ENCODE measurements around the gene RAB37. TPM values are rescaled to one million over a fixed set of nuclear protein-coding genes. Genes with fewer than 3 reads are reported as not detected.

The RAB37 gene
- polyA plus RNA-seq, 1 of the 3 experiments (the other 2 are of a cell fraction): 0.25 TPM

DNA sequence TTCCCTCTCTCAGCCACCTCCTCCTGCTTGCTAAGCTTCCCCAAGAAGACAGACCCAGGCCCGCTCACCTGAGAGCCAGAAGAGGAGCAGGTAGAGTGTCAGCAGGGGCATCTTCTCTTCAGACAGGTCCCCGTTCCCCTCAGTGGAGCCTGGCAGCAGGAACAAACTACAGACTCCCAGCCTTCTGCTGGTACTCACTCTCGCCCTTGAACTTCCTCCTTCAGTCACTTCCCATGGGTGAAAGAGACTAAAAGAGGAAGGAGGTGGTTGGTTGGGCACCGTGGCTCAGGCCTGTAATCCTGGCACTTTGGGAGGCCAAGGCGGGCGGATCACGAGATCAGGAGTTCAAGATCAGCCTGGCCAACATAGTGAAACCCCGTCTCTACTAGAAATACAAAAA lies 24.3 kb upstream of the RAB37 start, which contains the start of gene CD300LF (continued):
- TF ChIP-seq, protein P1, sequence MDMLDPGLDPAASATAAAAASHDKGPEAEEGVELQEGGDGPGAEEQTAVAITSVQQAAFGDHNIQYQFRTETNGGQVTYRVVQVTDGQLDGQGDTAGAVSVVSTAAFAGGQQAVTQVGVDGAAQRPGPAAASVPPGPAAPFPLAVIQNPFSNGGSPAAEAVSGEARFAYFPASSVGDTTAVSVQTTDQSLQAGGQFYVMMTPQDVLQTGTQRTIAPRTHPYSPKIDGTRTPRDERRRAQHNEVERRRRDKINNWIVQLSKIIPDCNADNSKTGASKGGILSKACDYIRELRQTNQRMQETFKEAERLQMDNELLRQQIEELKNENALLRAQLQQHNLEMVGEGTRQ (IDR thresholded peaks at IDR 0.05; ENCODE audit: borderline replicate concordance, low read depth, low read length): no peak
- TF ChIP-seq, protein P2, sequence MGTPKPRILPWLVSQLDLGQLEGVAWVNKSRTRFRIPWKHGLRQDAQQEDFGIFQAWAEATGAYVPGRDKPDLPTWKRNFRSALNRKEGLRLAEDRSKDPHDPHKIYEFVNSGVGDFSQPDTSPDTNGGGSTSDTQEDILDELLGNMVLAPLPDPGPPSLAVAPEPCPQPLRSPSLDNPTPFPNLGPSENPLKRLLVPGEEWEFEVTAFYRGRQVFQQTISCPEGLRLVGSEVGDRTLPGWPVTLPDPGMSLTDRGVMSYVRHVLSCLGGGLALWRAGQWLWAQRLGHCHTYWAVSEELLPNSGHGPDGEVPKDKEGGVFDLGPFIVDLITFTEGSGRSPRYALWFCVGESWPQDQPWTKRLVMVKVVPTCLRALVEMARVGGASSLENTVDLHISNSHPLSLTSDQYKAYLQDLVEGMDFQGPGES (IDR thresholded peaks at IDR 0.05; ENCODE audit: low read depth, low read length): no peak

DNA sequence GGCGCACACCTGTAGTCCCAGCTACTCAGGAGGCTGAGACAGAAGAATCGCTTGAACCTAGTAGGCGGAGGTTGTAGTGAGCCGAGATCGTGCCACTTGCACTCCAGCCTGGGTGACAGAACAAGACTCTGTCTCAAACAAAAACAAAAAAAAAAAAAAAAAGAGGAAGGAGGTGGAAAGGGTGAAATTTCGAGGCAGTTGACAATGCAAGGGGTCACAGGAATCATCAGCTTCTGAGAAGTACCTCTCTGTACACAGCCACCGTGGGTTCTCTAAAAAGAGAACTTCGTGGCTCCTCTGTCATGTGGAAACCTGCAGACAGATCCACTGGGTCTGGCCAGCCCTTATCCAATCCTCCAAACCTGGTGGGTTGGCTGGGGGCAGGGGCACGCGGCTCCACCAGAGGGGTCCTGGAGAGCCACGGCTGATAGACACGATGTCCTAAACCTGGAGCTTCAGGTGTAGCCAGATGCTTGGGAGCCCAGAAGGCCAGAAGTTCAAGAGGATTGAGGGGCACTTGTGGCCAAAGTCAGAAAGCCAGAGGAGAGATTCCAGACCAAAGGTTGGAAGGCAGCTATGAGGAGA lies 23.8 kb upstream of the RAB37 start:
- no peaks in the 10 kb centered on the region for H3K4me1 ChIP-seq (ENCODE audit: control insufficient read depth in 1 of 2, insufficient read depth in 2 of 2, low read depth in 1 of 2, low read length in 1 of 2)
- no peak overlapping the region for H3K4me3 ChIP-seq (ENCODE audit: low read depth in 2 of 2, low read length in 1 of 2)
- no peaks in the 10 kb centered on the region for H4K20me1 ChIP-seq (ENCODE audit: insufficient read depth)
- H3K9me2 ChIP-seq: no peaks in the 10 kb centered on the region
- H3F3A ChIP-seq (replicated peaks; ENCODE audit: insufficient read depth): no peaks in the 10 kb centered on the region
- H3K79me2 ChIP-seq (ENCODE audit: insufficient read depth): no peaks in the 10 kb centered on the region
- no peak overlapping the region for H2AFZ ChIP-seq (ENCODE audit: low read depth)
- no peak overlapping the region for H3K9ac ChIP-seq
- TF ChIP-seq, protein P3, sequence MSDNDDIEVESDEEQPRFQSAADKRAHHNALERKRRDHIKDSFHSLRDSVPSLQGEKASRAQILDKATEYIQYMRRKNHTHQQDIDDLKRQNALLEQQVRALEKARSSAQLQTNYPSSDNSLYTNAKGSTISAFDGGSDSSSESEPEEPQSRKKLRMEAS (IDR thresholded peaks at IDR 0.05; ENCODE audit: low read depth): no peak
- no peak for TF ChIP-seq MEF2A (IDR thresholded peaks at IDR 0.05; ENCODE audit: borderline replicate concordance, low read depth)
- TF ChIP-seq RCOR1 (IDR thresholded peaks at IDR 0.05; ENCODE audit: low read length): no peak
- no peak for TF ChIP-seq FOXM1 (IDR thresholded peaks at IDR 0.05; ENCODE audit: low read depth)
- no peak overlapping the region for H3K4me2 ChIP-seq
- H3K36me3 ChIP-seq (replicated peaks in 1 of 2; ENCODE audit: control insufficient read depth in 1 of 2, insufficient read depth in 2 of 2, low read length in 1 of 2): no peaks in the 10 kb centered on the region
- ChIA-PET POLR2A (interaction anchor here (0.7 kb wide), 1 partner anchor 13 kb away, joined by 3 read pairs; no protein-coding TSS in a partner anchor), CTCF (interaction anchor here (1.5 to 2.0 kb wide), 2 partner anchors 56 to 147 kb away, joined by 4 to 8 read pairs; no protein-coding TSS in a partner anchor)
- H3K27me3 ChIP-seq (ENCODE audit: insufficient read depth): no peaks in the 10 kb centered on the region
- DNase-seq: no peak
- no peak overlapping the region for H3K27ac ChIP-seq (ENCODE audit: low read depth in 2 of 2, low read length in 1 of 2)
- H3K9me3 ChIP-seq: no peaks in the 10 kb centered on the region
- 47% methylated on average over 12 of the region's 12 CpGs for WGBS (ENCODE audit: low lambda C conversion rate)

DNA sequence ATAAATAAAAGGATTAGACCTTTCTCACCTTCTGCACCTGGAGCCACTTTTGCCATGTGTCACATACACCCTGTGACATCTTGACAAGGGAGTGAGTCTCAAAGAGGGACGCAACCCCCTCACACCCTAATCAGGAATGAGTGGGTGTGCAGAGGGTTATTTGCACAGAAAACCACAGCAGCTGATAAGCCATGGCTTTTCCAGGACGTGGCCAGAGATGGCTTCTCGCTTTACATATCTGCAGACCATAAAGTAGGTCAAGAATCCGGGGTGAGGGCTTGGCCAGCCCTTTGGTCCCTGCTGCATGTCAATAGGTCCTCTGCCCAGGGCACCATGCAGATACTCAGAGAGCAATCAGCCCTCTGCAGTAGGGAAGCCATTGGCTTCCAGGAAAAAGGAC lies 21.9 kb upstream of the RAB37 start:
- H3K27me3 ChIP-seq (ENCODE audit: insufficient read depth): no peaks in the 10 kb centered on the region
- ChIA-PET POLR2A (no interaction called here), CTCF (interaction anchor here (1.0 to 5.1 kb wide), 2 partner anchors 21 to 59 kb away, joined by 3 to 26 read pairs; no protein-coding TSS in a partner anchor)
- no peak overlapping the region for H3K27ac ChIP-seq (ENCODE audit: low read depth in 2 of 2, low read length in 1 of 2)
- no peak overlapping the region for H3K4me3 ChIP-seq (ENCODE audit: low read depth in 2 of 2, low read length in 1 of 2)
- no peaks in the 10 kb centered on the region for H3K4me1 ChIP-seq (ENCODE audit: control insufficient read depth in 1 of 2, insufficient read depth in 2 of 2, low read depth in 1 of 2, low read length in 1 of 2)
- H3K79me2 ChIP-seq (ENCODE audit: insufficient read depth): no peaks in the 10 kb centered on the region
- H3K4me2 ChIP-seq: no peak overlapping the region
- DNase-seq: no peak
- 12% methylated on average over 4 of the region's 4 CpGs for WGBS (ENCODE audit: low lambda C conversion rate)
- no peaks in the 10 kb centered on the region for H3F3A ChIP-seq (replicated peaks; ENCODE audit: insufficient read depth)
- H2AFZ ChIP-seq (ENCODE audit: low read depth): no peak overlapping the region
- TF ChIP-seq RXRA (IDR thresholded peaks at IDR 0.05; ENCODE audit: borderline replicate concordance, low read depth): no peak
- no peak for TF ChIP-seq FOXM1 (IDR thresholded peaks at IDR 0.05; ENCODE audit: low read depth)
- TF ChIP-seq RCOR1 (IDR thresholded peaks at IDR 0.05; ENCODE audit: low read length): no peak
- TF ChIP-seq TCF12 (IDR thresholded peaks at IDR 0.05): no peak
- TF ChIP-seq, protein P4, sequence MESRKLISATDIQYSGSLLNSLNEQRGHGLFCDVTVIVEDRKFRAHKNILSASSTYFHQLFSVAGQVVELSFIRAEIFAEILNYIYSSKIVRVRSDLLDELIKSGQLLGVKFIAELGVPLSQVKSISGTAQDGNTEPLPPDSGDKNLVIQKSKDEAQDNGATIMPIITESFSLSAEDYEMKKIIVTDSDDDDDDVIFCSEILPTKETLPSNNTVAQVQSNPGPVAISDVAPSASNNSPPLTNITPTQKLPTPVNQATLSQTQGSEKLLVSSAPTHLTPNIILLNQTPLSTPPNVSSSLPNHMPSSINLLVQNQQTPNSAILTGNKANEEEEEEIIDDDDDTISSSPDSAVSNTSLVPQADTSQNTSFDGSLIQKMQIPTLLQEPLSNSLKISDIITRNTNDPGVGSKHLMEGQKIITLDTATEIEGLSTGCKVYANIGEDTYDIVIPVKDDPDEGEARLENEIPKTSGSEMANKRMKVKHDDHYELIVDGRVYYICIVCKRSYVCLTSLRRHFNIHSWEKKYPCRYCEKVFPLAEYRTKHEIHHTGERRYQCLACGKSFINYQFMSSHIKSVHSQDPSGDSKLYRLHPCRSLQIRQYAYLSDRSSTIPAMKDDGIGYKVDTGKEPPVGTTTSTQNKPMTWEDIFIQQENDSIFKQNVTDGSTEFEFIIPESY (IDR thresholded peaks at IDR 0.05; ENCODE audit: borderline replicate concordance, low read depth): no peak
- no peak for TF ChIP-seq JUND (IDR thresholded peaks at IDR 0.05)
- no peak for TF ChIP-seq MEF2A (IDR thresholded peaks at IDR 0.05; ENCODE audit: borderline replicate concordance, low read depth)
- no peaks in the 10 kb centered on the region for H3K36me3 ChIP-seq (replicated peaks in 1 of 2; ENCODE audit: control insufficient read depth in 1 of 2, insufficient read depth in 2 of 2, low read length in 1 of 2)
- H3K9me3 ChIP-seq: no peaks in the 10 kb centered on the region
- no peak overlapping the region for H3K9ac ChIP-seq
- no peaks in the 10 kb centered on the region for H4K20me1 ChIP-seq (ENCODE audit: insufficient read depth)
- H3K9me2 ChIP-seq: no peaks in the 10 kb centered on the region

Measured in SK-N-SH (cell line).